MM.1S (cell line): ENCODE measurements around the gene TLR5.

Source experiments
- EZH2phosphoT487 ChIP-seq: fragments of 300-600 bp; sonication (generic); IDR thresholded peaks from 2 replicates; pipeline ENCODE4 v1.6.1; 2018; ENCODE audit warnings: antibody characterized with exemption, low read length
- TF ChIP-seq, protein P1 (sequence below): fragments of 300-600 bp; sonication (generic); IDR thresholded peaks from 2 replicates; pipeline ENCODE4 v1.5.1; 2016; ENCODE audit warnings: antibody characterized with exemption, low read length, mixed read lengths

- TF ChIP-seq, protein P1, sequence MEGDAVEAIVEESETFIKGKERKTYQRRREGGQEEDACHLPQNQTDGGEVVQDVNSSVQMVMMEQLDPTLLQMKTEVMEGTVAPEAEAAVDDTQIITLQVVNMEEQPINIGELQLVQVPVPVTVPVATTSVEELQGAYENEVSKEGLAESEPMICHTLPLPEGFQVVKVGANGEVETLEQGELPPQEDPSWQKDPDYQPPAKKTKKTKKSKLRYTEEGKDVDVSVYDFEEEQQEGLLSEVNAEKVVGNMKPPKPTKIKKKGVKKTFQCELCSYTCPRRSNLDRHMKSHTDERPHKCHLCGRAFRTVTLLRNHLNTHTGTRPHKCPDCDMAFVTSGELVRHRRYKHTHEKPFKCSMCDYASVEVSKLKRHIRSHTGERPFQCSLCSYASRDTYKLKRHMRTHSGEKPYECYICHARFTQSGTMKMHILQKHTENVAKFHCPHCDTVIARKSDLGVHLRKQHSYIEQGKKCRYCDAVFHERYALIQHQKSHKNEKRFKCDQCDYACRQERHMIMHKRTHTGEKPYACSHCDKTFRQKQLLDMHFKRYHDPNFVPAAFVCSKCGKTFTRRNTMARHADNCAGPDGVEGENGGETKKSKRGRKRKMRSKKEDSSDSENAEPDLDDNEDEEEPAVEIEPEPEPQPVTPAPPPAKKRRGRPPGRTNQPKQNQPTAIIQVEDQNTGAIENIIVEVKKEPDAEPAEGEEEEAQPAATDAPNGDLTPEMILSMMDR = no peak
- no peak for TF ChIP-seq EZH2phosphoT487
These were observed 40.1 kb downstream of the TLR5 start for GRCh38 chr1:223102797-223103533.
